Brain microvascular endothelial cell (primary cell): ENCODE data around the gene SPACDR.

Experiments used
- DNase-seq: peaks from one replicate; pipeline ENCODE4 v3.0.0-alpha.2; 2020
- H3K27ac ChIP-seq: fragments of 250-450 bp; sonication (Bioruptor Pico); 2 replicates; pipeline ENCODE4 v1.5.1; 2020; ENCODE audit warnings: mild to moderate bottlenecking, moderate library complexity
- H3K27me3 ChIP-seq: fragments of 250-450 bp; sonication (Bioruptor Pico); replicated peaks from 2 replicates; pipeline ENCODE4 v1.5.1; 2020; ENCODE audit warnings: mild to moderate bottlenecking
- H3K36me3 ChIP-seq: fragments of 250-450 bp; sonication (Bioruptor Pico); replicated peaks from 2 replicates; pipeline ENCODE4 v1.5.1; 2020; ENCODE audit warnings: mild to moderate bottlenecking
- H3K4me3 ChIP-seq: 2 replicates; pipeline ENCODE4 v1.5.1; 2011; ENCODE audit warnings: low read depth, mild to moderate bottlenecking, control low read depth, low read length, moderate library complexity
- in situ Hi-C: cut with HindIII; loops from 2 replicates; pipeline ENCODE4 v1.10.0; 2017; ENCODE audit warnings: low sequenced_read_pairs, low pct_ligation_motif_present
- TF ChIP-seq, protein P1 (sequence below): IDR thresholded peaks from 2 replicates; pipeline ENCODE4 v1.5.1; 2011; ENCODE audit warnings: low read depth, mild to moderate bottlenecking, moderate library complexity, low read length, control low read depth, inconsistent platforms; ENCODE audit errors: missing control alignments

SPACDR gene

DNA sequence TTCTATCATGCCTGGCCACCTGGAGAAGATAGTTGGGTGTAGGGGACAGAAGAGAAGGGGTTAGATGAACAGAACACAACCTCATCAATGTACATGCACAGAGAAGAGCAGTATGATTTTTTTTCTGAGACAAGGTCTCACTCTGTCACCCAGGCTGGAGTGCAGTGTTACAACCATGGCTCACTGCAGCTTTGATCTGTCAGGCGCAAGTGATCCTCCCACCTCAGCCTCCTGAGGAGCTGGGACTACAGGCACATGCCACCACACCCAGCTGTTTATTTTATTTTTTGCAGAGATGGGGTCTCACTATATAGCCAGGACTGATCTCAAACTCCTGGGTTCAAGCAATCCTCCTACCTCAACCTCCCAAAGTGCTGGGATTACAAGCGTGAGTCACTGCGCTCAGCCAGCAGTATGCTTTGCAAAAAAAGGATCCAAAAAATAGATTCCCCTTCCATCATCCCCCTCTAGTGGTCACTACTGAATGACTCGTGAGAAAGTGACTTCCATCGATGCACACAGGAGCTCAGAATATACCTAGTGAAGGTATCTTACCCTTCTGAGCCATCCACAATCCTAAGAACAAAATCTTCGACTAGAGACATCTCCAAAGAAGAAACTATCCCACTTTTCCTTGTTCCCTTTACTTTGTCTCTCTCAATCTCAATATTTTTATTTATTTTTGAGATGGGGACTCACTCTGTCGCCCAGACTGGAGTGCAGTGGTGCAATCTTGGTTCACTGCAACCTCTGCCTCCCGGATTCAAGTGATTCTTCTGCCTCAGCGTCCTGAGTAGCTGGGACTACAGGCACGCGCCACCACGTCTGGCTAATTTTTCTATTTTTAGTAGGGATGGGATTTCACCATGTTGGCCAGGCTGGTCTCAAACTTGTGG lies 56.5 kb downstream of the SPACDR start:
- H3K36me3 ChIP-seq: no peaks in the 10 kb centered on the region
- TF ChIP-seq, protein P1, sequence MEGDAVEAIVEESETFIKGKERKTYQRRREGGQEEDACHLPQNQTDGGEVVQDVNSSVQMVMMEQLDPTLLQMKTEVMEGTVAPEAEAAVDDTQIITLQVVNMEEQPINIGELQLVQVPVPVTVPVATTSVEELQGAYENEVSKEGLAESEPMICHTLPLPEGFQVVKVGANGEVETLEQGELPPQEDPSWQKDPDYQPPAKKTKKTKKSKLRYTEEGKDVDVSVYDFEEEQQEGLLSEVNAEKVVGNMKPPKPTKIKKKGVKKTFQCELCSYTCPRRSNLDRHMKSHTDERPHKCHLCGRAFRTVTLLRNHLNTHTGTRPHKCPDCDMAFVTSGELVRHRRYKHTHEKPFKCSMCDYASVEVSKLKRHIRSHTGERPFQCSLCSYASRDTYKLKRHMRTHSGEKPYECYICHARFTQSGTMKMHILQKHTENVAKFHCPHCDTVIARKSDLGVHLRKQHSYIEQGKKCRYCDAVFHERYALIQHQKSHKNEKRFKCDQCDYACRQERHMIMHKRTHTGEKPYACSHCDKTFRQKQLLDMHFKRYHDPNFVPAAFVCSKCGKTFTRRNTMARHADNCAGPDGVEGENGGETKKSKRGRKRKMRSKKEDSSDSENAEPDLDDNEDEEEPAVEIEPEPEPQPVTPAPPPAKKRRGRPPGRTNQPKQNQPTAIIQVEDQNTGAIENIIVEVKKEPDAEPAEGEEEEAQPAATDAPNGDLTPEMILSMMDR: peak; percentile 75
- no peak overlapping the region for H3K4me3 ChIP-seq
- H3K27ac ChIP-seq: no peak overlapping the region
- peak; percentile 75 for DNase-seq
- in situ Hi-C loops: no loop called here
- H3K27me3 ChIP-seq: peaks cover 18% of the 10 kb centered on the region

DNA sequence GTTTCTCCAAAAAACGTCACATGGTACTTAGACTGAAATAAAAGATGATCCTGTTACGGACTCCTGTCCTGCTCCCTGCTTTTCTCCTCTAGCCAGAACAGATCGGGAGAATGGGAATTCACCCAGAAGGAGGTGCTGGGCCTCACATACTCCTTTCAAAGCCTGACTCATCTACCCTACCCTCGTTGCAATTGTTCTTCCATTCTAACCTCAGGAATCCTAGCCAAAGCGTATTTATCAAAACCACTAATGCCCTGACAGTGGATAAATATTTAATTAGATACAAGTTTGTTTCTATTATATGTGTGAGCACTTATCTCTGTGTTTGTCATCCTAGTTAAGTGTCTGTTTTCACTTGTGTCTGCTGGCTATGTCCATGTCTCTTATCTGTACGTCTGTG lies 57.3 kb downstream of the SPACDR start:
- DNase-seq: peak; percentile 31
- Histone ChIP-seq H3K27me3 (peaks cover 18% of the 10 kb centered on the region), H3K27ac (no peak overlapping the region), H3K36me3 (no peaks in the 10 kb centered on the region), H3K4me3 (no peak overlapping the region)
- in situ Hi-C loops: no loop called here
- TF ChIP-seq, protein P1: peak; percentile 14
